ENCODE results near the gene STK26. TPM values are rescaled to one million over a fixed set of nuclear protein-coding genes. Genes with fewer than 3 reads are reported as not detected.
A peak's percentile ranks its signal among the peaks of the same experiment; 100 is the strongest.

STK26 gene
- total RNA-seq, 6 experiments from 2014 or later, result 2.7 to 4.0 (median 3.4) TPM

- Histone ChIP-seq H3K27ac (no peak overlapping the region), H3K27me3 (no peaks in the 10 kb centered on the region), H3K36me3 (no peaks in the 10 kb centered on the region), H3K4me1 (no peaks in the 10 kb centered on the region), H3K4me3 (no peak overlapping the region), H3K9me3 (no peaks in the 10 kb centered on the region)
- no peak for TF ChIP-seq CTCF (IDR thresholded peaks at IDR 0.05)
- TF ChIP-seq POLR2A (IDR thresholded peaks at IDR 0.05), result no peak
- DNase-seq, result no peak
- 46% methylated on average over 3 of the region's 3 CpGs for WGBS (ENCODE audit: insufficient coverage, low coverage, low lambda C conversion rate, missing lambda C conversion rate)
- intact Hi-C loops (cut with DNase I), result no loop called here
- ATAC-seq, result no peak
These were observed 40.2 kb downstream of the STK26 start for GRCh38 chrX:132063334-132063733.

GRCh38 chrX:132063862-132064261 is 40.8 kb downstream of the STK26 start:
- Histone ChIP-seq H3K27ac (no peak overlapping the region), H3K27me3 (no peaks in the 10 kb centered on the region), H3K9me3 (no peaks in the 10 kb centered on the region), H3K4me1 (no peaks in the 10 kb centered on the region), H3K4me3 (no peak overlapping the region), H3K36me3 (no peaks in the 10 kb centered on the region)
- intact Hi-C loops (cut with DNase I), result no loop called here
- ATAC-seq (no peak), DNase-seq (no peak)
- TF ChIP-seq CTCF (IDR thresholded peaks at IDR 0.05) (no peak), POLR2A (IDR thresholded peaks at IDR 0.05) (no peak)
- 65% methylated on average over 4 of the region's 4 CpGs for WGBS (ENCODE audit: insufficient coverage, low coverage, low lambda C conversion rate, missing lambda C conversion rate)

GRCh38 chrX:132068405-132068804 is 45.3 kb downstream of the STK26 start:
- no peak overlapping the region for H3K4me3 ChIP-seq
- H3K27me3 ChIP-seq, result no peaks in the 10 kb centered on the region
- no peak for TF ChIP-seq CTCF (IDR thresholded peaks at IDR 0.05)
- no peak for TF ChIP-seq POLR2A (IDR thresholded peaks at IDR 0.05)
- intact Hi-C loops (cut with DNase I), result no loop called here
- 70% methylated on average over 1 of the region's 1 CpG for WGBS (ENCODE audit: insufficient coverage, low coverage, low lambda C conversion rate, missing lambda C conversion rate)
- H3K36me3 ChIP-seq, result no peaks in the 10 kb centered on the region
- H3K9me3 ChIP-seq, result no peaks in the 10 kb centered on the region
- DNase-seq, result no peak
- no peak overlapping the region for H3K27ac ChIP-seq
- no peaks in the 10 kb centered on the region for H3K4me1 ChIP-seq
- ATAC-seq, result no peak

GRCh38 chrX:132071254-132071653 is 48.2 kb downstream of the STK26 start:
- H3K9me3 ChIP-seq, result no peaks in the 10 kb centered on the region
- intact Hi-C loops (cut with DNase I), result no loop called here
- DNase-seq (no peak), ATAC-seq (peak in 3 of 4 donors; percentile 52 to 68 (median 58))
- H3K4me1 ChIP-seq, result no peaks in the 10 kb centered on the region
- no peaks in the 10 kb centered on the region for H3K27me3 ChIP-seq
- TF ChIP-seq POLR2A (IDR thresholded peaks at IDR 0.05) (no peak), CTCF (IDR thresholded peaks at IDR 0.05) (peak; percentile 28 to 42 (median 39))
- no peak overlapping the region for H3K27ac ChIP-seq
- no peaks in the 10 kb centered on the region for H3K36me3 ChIP-seq
- H3K4me3 ChIP-seq, result no peak overlapping the region

GRCh38 chrX:132077414-132077813 is 54.3 kb downstream of the STK26 start:
- ATAC-seq, result peak in 3 of 4 donors; percentile 16 to 48 (median 41)
- WGBS (ENCODE audit: insufficient coverage, low coverage, low lambda C conversion rate, missing lambda C conversion rate), result 62% methylated on average over 1 of the region's 1 CpG
- intact Hi-C loops (cut with DNase I), result no loop called here

More at GRCh38 chrX:132077414-132077813, 54.3 kb downstream of the STK26 start:
- no peak for TF ChIP-seq POLR2A (IDR thresholded peaks at IDR 0.05)
- TF ChIP-seq CTCF (IDR thresholded peaks at IDR 0.05), result no peak
- Histone ChIP-seq H3K4me3 (no peak overlapping the region), H3K4me1 (peaks cover 0 to 3% (median 0%) of the 10 kb centered on the region in 4 donors), H3K27me3 (no peaks in the 10 kb centered on the region), H3K27ac (peak overlapping the region in 1 of 3 donors; percentile 14), H3K36me3 (no peaks in the 10 kb centered on the region), H3K9me3 (no peaks in the 10 kb centered on the region)
- DNase-seq, result no peak

Measured in right lobe of liver (tissue), 6 donors.